AG04449 (cell line): ENCODE measurements around the gene PIK3IP1.

Experiments
- CTCF ChIA-PET: fragments of 350-600 bp; formaldehyde crosslinking; extraction: SDS; loops from one replicate; lab custom pipeline; 2021; ENCODE audit warnings: antibody characterized with exemption; lab: Yijun Ruan, JAX
- POLR2A ChIA-PET: fragments of 400-600, 350-600 bp; formaldehyde crosslinking; extraction: SDS; loops from one replicate; lab custom pipeline; 2020; ENCODE audit warnings: antibody characterized with exemption, inconsistent platforms; lab: Yijun Ruan, JAX
- DNase-seq: peaks from one replicate; pipeline ENCODE4 v3.0.0-alpha.2; 2010; ENCODE audit warnings: low read depth, low spot score
- H3K4me3 ChIP-seq: 2 replicates; pipeline ENCODE4 v1.5.1; 2011; ENCODE audit warnings: low read depth, mild to moderate bottlenecking, control low read depth, low read length
- CTCF ChIP-seq: IDR thresholded peaks from one replicate; pipeline ENCODE4 v1.5.1; 2011; ENCODE audit warnings: mild to moderate bottlenecking, moderate library complexity, low read length, control low read depth, inconsistent platforms; ENCODE audit not compliant: insufficient read depth; ENCODE audit errors: missing control alignments

Gene PIK3IP1

GRCh38 chr22:31302006-31302405, 9.7 kb upstream of the PIK3IP1 start:
- H3K4me3 ChIP-seq = no peak overlapping the region
- TF ChIP-seq CTCF = no peak
- CTCF ChIA-PET = interaction anchor here (0.7 to 16.7 kb wide), 4 partner anchors 10 to 29 kb away, joined by 3 to 262 read pairs (median 10); partner anchors contain the start of gene PIK3IP1
- no peak for DNase-seq
- POLR2A ChIA-PET = no interaction called here

- DNase-seq = no peak
- no peak overlapping the region for H3K4me3 ChIP-seq
- ChIA-PET CTCF (interaction anchor here (0.9 to 16.7 kb wide), 5 partner anchors 10 to 89 kb away, joined by 3 to 262 read pairs (median 4); no protein-coding TSS in a partner anchor), POLR2A (no interaction called here)
- no peak for TF ChIP-seq CTCF
Measured at GRCh38 chr22:31300896-31301295, 8.6 kb upstream of the PIK3IP1 start.

GRCh38 chr22:31295831-31296657, 3.8 kb upstream of the PIK3IP1 start:
- H3K4me3 ChIP-seq = no peak overlapping the region
- POLR2A ChIA-PET = no interaction called here
- TF ChIP-seq CTCF = no peak
- no peak for DNase-seq
- CTCF ChIA-PET = interaction anchor here (1.1 to 16.7 kb wide), 7 partner anchors 8 to 134 kb away, joined by 3 to 262 read pairs (median 4); no protein-coding TSS in a partner anchor

GRCh38 chr22:31295360-31295759, 3.1 kb upstream of the PIK3IP1 start:
- POLR2A ChIA-PET = no interaction called here
- no peak for TF ChIP-seq CTCF
- no peak overlapping the region for H3K4me3 ChIP-seq
- DNase-seq = no peak
- CTCF ChIA-PET = interaction anchor here (1.1 to 16.7 kb wide), 4 partner anchors 8 to 23 kb away, joined by 3 to 262 read pairs (median 13); no protein-coding TSS in a partner anchor

GRCh38 chr22:31291481-31292235, 630 bp downstream of the PIK3IP1 start:
- ChIA-PET CTCF (interaction anchor here (0.5 to 16.7 kb wide), 15 partner anchors 9 to 208 kb away, joined by 3 to 262 read pairs (median 4); partner anchors contain the start of gene LIMK2), POLR2A (interaction anchor here (0.6 to 0.7 kb wide), 2 partner anchors 12 to 17 kb away, joined by 3 to 4 read pairs; no protein-coding TSS in a partner anchor)
- TF ChIP-seq CTCF = no peak
- no peak for DNase-seq
- peak overlapping the region; percentile 56 for H3K4me3 ChIP-seq
